GM23338 (cell line): ENCODE results near the gene NXN. TPM values are rescaled to one million over a fixed set of nuclear protein-coding genes. Genes with fewer than 3 reads are reported as not detected.

Source experiments
- ATAC-seq: fragments of 200-7000 bp; cut with Tn5 transposase; 3 replicates; pipeline ENCODE4 v1.9.1; 2020
- DNase-seq: peaks from one replicate; pipeline ENCODE4 v3.0.0-alpha.2; 2015; ENCODE audit warnings: low spot score
- H2AFZ ChIP-seq: fragments of 200-600 bp; sonication (generic); 2 replicates; pipeline ENCODE4 v1.8.0; 2016; ENCODE audit warnings: antibody characterized with exemption, mild to moderate bottlenecking, moderate library complexity
- H3F3A ChIP-seq: fragments of 200-600 bp; sonication (generic); replicated peaks from 2 replicates; pipeline ENCODE4 v1.8.0; 2017; ENCODE audit warnings: antibody characterized with exemption, mixed run types, low read depth
- H3K27ac ChIP-seq: fragments of 200-600 bp; sonication (generic); 2 replicates; pipeline ENCODE4 v1.6.1; 2016; ENCODE audit warnings: low read depth
- H3K27me3 ChIP-seq: fragments of 200-600 bp; sonication (generic); 2 replicates; pipeline ENCODE4 v1.8.0; 2016; ENCODE audit warnings: mild to moderate bottlenecking, mixed run types, moderate library complexity; ENCODE audit not compliant: insufficient read depth
- H3K36me3 ChIP-seq: fragments of 200-600 bp; sonication (generic); 2 replicates; pipeline ENCODE4 v1.8.0; 2016; ENCODE audit warnings: mild to moderate bottlenecking; ENCODE audit not compliant: insufficient read depth
- H3K4me1 ChIP-seq: fragments of 200-600 bp; sonication (generic); 2 replicates; pipeline ENCODE4 v1.8.0; 2016; ENCODE audit warnings: mild to moderate bottlenecking, moderate library complexity; ENCODE audit not compliant: insufficient read depth
- H3K4me2 ChIP-seq: fragments of 200-600 bp; sonication (generic); 2 replicates; pipeline ENCODE4 v1.7.1; 2017; ENCODE audit warnings: mixed run types
- H3K4me3 ChIP-seq: fragments of 200-600 bp; sonication (generic); 2 replicates; pipeline ENCODE4 v1.6.1; 2016; ENCODE audit warnings: mixed run types
- H3K79me2 ChIP-seq: fragments of 200-600 bp; sonication (generic); replicated peaks from 2 replicates; pipeline ENCODE4 v1.8.0; 2017; ENCODE audit warnings: mild to moderate bottlenecking; ENCODE audit not compliant: insufficient read depth
- H3K9me2 ChIP-seq: fragments of 200-600 bp; sonication (generic); 2 replicates; pipeline ENCODE4 v1.8.0; 2017; ENCODE audit not compliant: insufficient read depth
- H4K20me1 ChIP-seq: fragments of 200-600 bp; sonication (generic); replicated peaks from 2 replicates; pipeline ENCODE4 v1.8.0; 2017; ENCODE audit warnings: mild to moderate bottlenecking; ENCODE audit not compliant: insufficient read depth
- H3K27ac Mint-ChIP-seq: 2 replicates; pipeline ENCODE4 v1.8.0; 2020; ENCODE audit warnings: inconsistent platforms, mild to moderate bottlenecking, moderate library complexity, mixed read lengths
- H3K27me3 Mint-ChIP-seq: 3 replicates; pipeline ENCODE4 v1.8.0; 2022; ENCODE audit warnings: low read depth, mild to moderate bottlenecking, moderate library complexity, mixed read lengths, inconsistent platforms; ENCODE audit not compliant: insufficient read depth, poor library complexity
- H3K36me3 Mint-ChIP-seq: 3 replicates; pipeline ENCODE4 v1.8.0; 2021; ENCODE audit warnings: low read depth, mild to moderate bottlenecking, inconsistent platforms, moderate library complexity, mixed read lengths
- H3K4me1 Mint-ChIP-seq: 3 replicates; pipeline ENCODE4 v1.8.0; 2020; ENCODE audit warnings: mild to moderate bottlenecking, inconsistent platforms, mixed read lengths
- H3K4me3 Mint-ChIP-seq: 3 replicates; pipeline ENCODE4 v1.8.0; 2021; ENCODE audit warnings: moderate library complexity, mild to moderate bottlenecking, inconsistent platforms, mixed read lengths
- H3K9me3 Mint-ChIP-seq: 3 replicates; pipeline ENCODE4 v1.8.0; 2020; ENCODE audit warnings: moderate library complexity, mild to moderate bottlenecking, inconsistent platforms, mixed read lengths
- CREB1 ChIP-seq: fragments of 250-450 bp; sonication (Bioruptor Pico); IDR thresholded peaks from 2 replicates; pipeline ENCODE4 v1.5.0; 2020; ENCODE audit warnings: low read depth, mild to moderate bottlenecking, moderate library complexity
- CTCF ChIP-seq, 2 experiments: fragments of 200-600 bp in 1 of 2; sonication (generic) in 1 of 2; conservative IDR thresholded peaks; 2 replicates each; pipeline versions ENCODE4 v1.5.1 to v1.6.1; 2016 to 2017; ENCODE audit warnings: antibody characterized with exemption in 2 of 2, low read depth in 2 of 2, mild to moderate bottlenecking in 2 of 2, moderate library complexity in 1 of 2
- ETS1 ChIP-seq: IDR thresholded peaks from 2 replicates; pipeline ENCODE4 v1.6.1; 2016; ENCODE audit warnings: antibody characterized with exemption
- EZH2 ChIP-seq: fragments of 200-600 bp; sonication (generic); IDR thresholded peaks from one replicate; pipeline ENCODE4 v1.8.0; 2017; ENCODE audit warnings: antibody characterized with exemption, mild to moderate bottlenecking, low read depth; ENCODE audit not compliant: unreplicated experiment
- EZH2phosphoT487 ChIP-seq: fragments of 200-600 bp; sonication (generic); IDR thresholded peaks from one replicate; pipeline ENCODE4 v1.8.1; 2018; ENCODE audit warnings: antibody characterized with exemption; ENCODE audit not compliant: unreplicated experiment
- JUNB ChIP-seq: IDR thresholded peaks from one replicate; pipeline ENCODE4 v1.6.1; 2016; ENCODE audit warnings: antibody characterized with exemption; ENCODE audit not compliant: unreplicated experiment
- NANOG ChIP-seq: IDR thresholded peaks from 2 replicates; pipeline ENCODE4 v1.6.1; 2016; ENCODE audit warnings: antibody characterized with exemption, borderline replicate concordance
- POLR2AphosphoS5 ChIP-seq: IDR thresholded peaks from 2 replicates; pipeline ENCODE4 v1.6.1; 2016; ENCODE audit warnings: antibody characterized with exemption, low read depth
- REST ChIP-seq: IDR thresholded peaks from one replicate; pipeline ENCODE4 v1.6.1; 2018; ENCODE audit warnings: antibody characterized with exemption; ENCODE audit not compliant: unreplicated experiment
- STAT1 ChIP-seq: IDR thresholded peaks from one replicate; pipeline ENCODE4 v1.6.1; 2016; ENCODE audit warnings: antibody characterized with exemption; ENCODE audit not compliant: unreplicated experiment
- ZNF114 ChIP-seq: fragments of 250-450 bp; sonication (Bioruptor Pico); IDR thresholded peaks from 2 replicates; pipeline ENCODE4 v1.5.0; 2020; ENCODE audit warnings: mild to moderate bottlenecking, moderate library complexity
- ZNF331 ChIP-seq: fragments of 250-450 bp; sonication (Bioruptor Pico); IDR thresholded peaks from 2 replicates; pipeline ENCODE4 v1.5.0; 2020; ENCODE audit warnings: low read depth, mild to moderate bottlenecking, moderate library complexity
- ZNF462 ChIP-seq: fragments of 250-450 bp; sonication (Bioruptor Pico); IDR thresholded peaks from 2 replicates; pipeline ENCODE4 v1.5.0; 2020; ENCODE audit warnings: mild to moderate bottlenecking, moderate library complexity
- polyA plus RNA-seq: library from polyadenylated mRNA; unstranded; fragments of >200 nt; fragmentation: Nextera tagmentation; extraction: Ambion mirVana; gene quantifications from 2 replicates; pipeline ENCODE4 v1.2.1, GENCODE V29; 2016
- total RNA-seq: library from RNA; depleted of rRNA; stranded (reverse); fragments of >200 nt; shearing (Covaris generic); gene quantifications from 2 replicates; pipeline ENCODE4 v1.2.3, GENCODE V29; 2014

The NXN gene
- total and polyA plus RNA-seq, 2 experiments from 2014 or later: 31.8 to 105 TPM

GRCh38 chr17:946510-947236 lies 32.9 kb downstream of the NXN start:
- peak overlapping the region; percentile 90 for H3K27ac ChIP-seq
- TF ChIP-seq EZH2: no peak
- no peak for TF ChIP-seq CTCF (conservative IDR thresholded peaks at IDR 0.05; ENCODE audit: low read depth in 2 of 2)
- no peak for TF ChIP-seq NANOG
- TF ChIP-seq CREB1 (CRISPR knock-in tag): no peak
- TF ChIP-seq JUNB: no peak
- TF ChIP-seq EZH2phosphoT487: no peak
- no peak for TF ChIP-seq ZNF114
- TF ChIP-seq POLR2AphosphoS5: no peak
- no peak for TF ChIP-seq REST
- no peak for TF ChIP-seq ZNF331 (CRISPR knock-in tag)
- TF ChIP-seq ZNF462: no peak
- no peak for TF ChIP-seq STAT1
- TF ChIP-seq ETS1: no peak
- peaks cover 16% of the 10 kb centered on the region for H3K4me1 ChIP-seq
- Mint-ChIP-seq H3K4me3 (no peak overlapping the region), H3K9me3 (peaks cover 3% of the 10 kb centered on the region; the same call in 2 of the 3 replicates), H3K36me3 (peaks cover 16% of the 10 kb centered on the region), H3K27me3 (peaks cover 13% of the 10 kb centered on the region), H3K27ac (peak overlapping the region; percentile 82), H3K4me1 (peaks cover 36% of the 10 kb centered on the region)
- DNase-seq (no peak), ATAC-seq (no peak)
- peaks cover 3% of the 10 kb centered on the region; the same call in 1 of the 2 replicates for H4K20me1 ChIP-seq
- H3K9me2 ChIP-seq: no peaks in the 10 kb centered on the region
- H3K4me2 ChIP-seq: no peak overlapping the region
- H3K79me2 ChIP-seq: peaks cover 60% of the 10 kb centered on the region
- no peaks in the 10 kb centered on the region for H3K36me3 ChIP-seq
- H3F3A ChIP-seq: peaks cover 10% of the 10 kb centered on the region; the same call in 1 of the 2 replicates
- H2AFZ ChIP-seq: no peak overlapping the region
- no peaks in the 10 kb centered on the region for H3K27me3 ChIP-seq
- no peak overlapping the region for H3K4me3 ChIP-seq
